Neural progenitor cell (in vitro differentiated cells): ENCODE data around the gene EHD4. TPM values are rescaled to one million over a fixed set of nuclear protein-coding genes. Genes with fewer than 3 reads are reported as not detected.

Experiments
- DNase-seq: peaks from one replicate; pipeline ENCODE4 v3.0.0-alpha.2; 2016; ENCODE audit warnings: low spot score
- H2AFZ ChIP-seq: fragments of 200-600 bp; sonication (generic); replicated peaks from 2 replicates; pipeline ENCODE4 v1.6.1; 2016; ENCODE audit warnings: antibody characterized with exemption
- H3F3A ChIP-seq: fragments of 200-600 bp; sonication (generic); 2 replicates; pipeline ENCODE4 v1.6.1; 2016; ENCODE audit warnings: antibody characterized with exemption, low read depth
- H3K27ac ChIP-seq: fragments of 200-600 bp; sonication (generic); 2 replicates; pipeline ENCODE4 v1.5.1; 2016; ENCODE audit warnings: mild to moderate bottlenecking
- H3K27me3 ChIP-seq: fragments of 200-600 bp; sonication (generic); 2 replicates; pipeline ENCODE4 v1.6.1; 2016; ENCODE audit warnings: mild to moderate bottlenecking, moderate library complexity
- H3K36me3 ChIP-seq: fragments of 200-600 bp; sonication (generic); 2 replicates; pipeline ENCODE4 v1.5.1; 2016
- H3K4me1 ChIP-seq: fragments of 200-600 bp; sonication (generic); 2 replicates; pipeline ENCODE4 v1.6.1; 2016; ENCODE audit warnings: mixed run types
- H3K4me2 ChIP-seq: fragments of 200-600 bp; sonication (generic); 2 replicates; pipeline ENCODE4 v1.6.1; 2016
- H3K4me3 ChIP-seq: fragments of 200-600 bp; sonication (generic); 2 replicates; pipeline ENCODE4 v1.5.1; 2016
- H3K79me2 ChIP-seq: fragments of 200-600 bp; sonication (generic); 2 replicates; pipeline ENCODE4 v1.6.1; 2016; ENCODE audit warnings: low read depth
- H3K9ac ChIP-seq: fragments of 200-600 bp; sonication (generic); 2 replicates; pipeline ENCODE4 v1.6.1; 2016
- H3K9me3 ChIP-seq: fragments of 200-600 bp; sonication (generic); 2 replicates; pipeline ENCODE4 v1.5.1; 2016; ENCODE audit warnings: low read depth
- H4K20me1 ChIP-seq: fragments of 200-600 bp; sonication (generic); 2 replicates; pipeline ENCODE4 v1.6.1; 2016; ENCODE audit warnings: low read depth
- H3K27ac Mint-ChIP-seq: 3 replicates; pipeline ENCODE4 v1.8.0; 2021; ENCODE audit warnings: mixed read lengths
- H3K27me3 Mint-ChIP-seq: 2 replicates; pipeline ENCODE4 v1.8.0; 2022; ENCODE audit warnings: low read depth, mild to moderate bottlenecking, inconsistent platforms, moderate library complexity, mixed read lengths; ENCODE audit not compliant: insufficient read depth
- H3K36me3 Mint-ChIP-seq: 3 replicates; pipeline ENCODE4 v1.8.0; 2021; ENCODE audit warnings: mixed read lengths
- H3K4me1 Mint-ChIP-seq: 3 replicates; pipeline ENCODE4 v1.8.0; 2021; ENCODE audit warnings: mixed read lengths
- H3K4me3 Mint-ChIP-seq: 3 replicates; pipeline ENCODE4 v1.8.0; 2021; ENCODE audit warnings: mild to moderate bottlenecking, moderate library complexity, mixed read lengths
- H3K9me3 Mint-ChIP-seq: 3 replicates; pipeline ENCODE4 v1.8.0; 2020; ENCODE audit warnings: mixed read lengths
- CTCF ChIP-seq: fragments of 200-600 bp; sonication (generic); IDR thresholded peaks from 2 replicates; pipeline ENCODE4 v1.5.1; 2017; ENCODE audit warnings: antibody characterized with exemption, mild to moderate bottlenecking
- EZH2 ChIP-seq: fragments of 200-600 bp; sonication (generic); IDR thresholded peaks from 2 replicates; pipeline ENCODE4 v1.6.1; 2017; ENCODE audit warnings: antibody characterized with exemption, mild to moderate bottlenecking, moderate library complexity
- EZH2phosphoT487 ChIP-seq: fragments of 200-600 bp; sonication (generic); IDR thresholded peaks from 2 replicates; pipeline ENCODE4 v1.6.1; 2017; ENCODE audit warnings: antibody characterized with exemption
- total RNA-seq: library from RNA; depleted of rRNA; stranded (reverse); fragments of >200 nt; gene quantifications from 2 replicates; pipeline ENCODE4 v1.2.3, GENCODE V29; 2015; ENCODE audit warnings: low replicate concordance

EHD4 gene
- total RNA-seq, 1 donor from 2014 or later, result 6.9 TPM

DNA sequence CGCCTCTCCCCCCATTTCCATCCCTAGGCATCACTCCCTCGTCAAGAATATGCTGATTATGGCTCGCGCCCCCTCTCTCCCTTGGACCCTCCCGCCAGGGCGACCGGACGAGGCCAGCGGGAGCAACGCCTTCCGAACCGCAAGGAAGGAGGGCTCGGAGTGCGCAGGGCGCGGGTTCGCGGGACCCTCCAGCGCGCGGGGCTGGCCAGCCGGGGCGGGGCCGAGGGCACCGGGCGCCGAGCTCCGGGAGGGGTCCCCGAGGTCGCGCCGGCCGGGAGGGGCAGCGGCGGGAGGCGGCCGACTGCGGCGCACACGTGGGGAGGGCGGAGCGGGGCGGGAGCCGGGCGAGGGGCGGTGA is 483 bp downstream of the EHD4 start:
- peaks cover 14% of the 10 kb centered on the region for H4K20me1 ChIP-seq
- peak overlapping the region; percentile 94 for H3K4me3 Mint-ChIP-seq
- H3K4me3 ChIP-seq, result peak overlapping the region; percentile 64
- H3F3A ChIP-seq, result peaks cover 21% of the 10 kb centered on the region
- peaks cover 31% of the 10 kb centered on the region for H3K4me1 Mint-ChIP-seq
- no peaks in the 10 kb centered on the region for H3K27me3 ChIP-seq
- no peaks in the 10 kb centered on the region for H3K36me3 Mint-ChIP-seq
- peak overlapping the region; percentile 60 for H3K27ac ChIP-seq
- H3K4me1 ChIP-seq, result peaks cover 23% of the 10 kb centered on the region
- peak overlapping the region; percentile 83 for H3K4me2 ChIP-seq
- H3K27me3 Mint-ChIP-seq, result peaks cover 14% of the 10 kb centered on the region
- no peaks in the 10 kb centered on the region for H3K36me3 ChIP-seq
- TF ChIP-seq EZH2 (no peak), CTCF (no peak), EZH2phosphoT487 (no peak)
- H3K79me2 ChIP-seq, result peaks cover 48% of the 10 kb centered on the region
- no peaks in the 10 kb centered on the region for H3K9me3 ChIP-seq
- H3K27ac Mint-ChIP-seq, result no peak overlapping the region
- peak; percentile 69 for DNase-seq
- peak overlapping the region; percentile 95 for H2AFZ ChIP-seq
- H3K9ac ChIP-seq, result peak overlapping the region; percentile 5
- H3K9me3 Mint-ChIP-seq, result no peaks in the 10 kb centered on the region

DNA sequence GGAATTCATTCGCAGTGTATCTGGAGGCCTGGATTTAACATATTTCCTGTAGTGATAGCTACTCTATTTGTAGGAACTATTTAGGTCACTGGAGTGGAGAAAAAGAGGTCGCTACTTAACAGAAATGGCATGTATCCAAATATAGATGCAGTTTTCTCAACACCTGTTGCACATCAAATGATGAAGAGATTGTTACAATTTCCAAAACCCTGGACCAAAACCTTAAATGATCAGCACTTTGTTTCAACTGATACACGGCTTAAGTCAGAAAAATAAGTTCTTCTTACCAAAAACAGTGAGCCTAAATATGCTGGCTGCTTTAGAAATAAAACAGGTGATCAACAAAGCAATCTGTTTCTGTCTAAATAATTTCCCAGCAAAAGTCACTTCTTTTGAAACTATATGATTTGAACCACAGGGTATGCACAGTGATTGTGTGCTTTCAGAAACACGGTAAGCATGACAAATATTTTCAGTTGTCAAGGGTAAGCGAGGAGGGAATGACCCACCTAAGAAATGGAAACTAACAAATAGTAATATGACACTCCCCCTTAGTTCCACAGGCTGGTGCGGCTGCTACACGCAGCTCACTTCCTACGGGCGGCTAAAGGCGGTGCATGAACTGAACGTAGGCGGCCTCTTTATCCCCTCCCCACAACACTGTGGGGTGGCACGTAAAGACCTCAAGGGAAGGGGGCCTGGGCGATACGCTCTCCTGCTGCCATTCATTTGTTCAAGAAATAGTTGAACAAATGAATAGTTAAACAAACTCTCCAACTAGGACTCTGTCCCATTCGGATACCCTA is 1.1 kb downstream of the EHD4 start:
- peaks cover 14% of the 10 kb centered on the region for H4K20me1 ChIP-seq
- no peak overlapping the region for H3K27ac Mint-ChIP-seq

DNA sequence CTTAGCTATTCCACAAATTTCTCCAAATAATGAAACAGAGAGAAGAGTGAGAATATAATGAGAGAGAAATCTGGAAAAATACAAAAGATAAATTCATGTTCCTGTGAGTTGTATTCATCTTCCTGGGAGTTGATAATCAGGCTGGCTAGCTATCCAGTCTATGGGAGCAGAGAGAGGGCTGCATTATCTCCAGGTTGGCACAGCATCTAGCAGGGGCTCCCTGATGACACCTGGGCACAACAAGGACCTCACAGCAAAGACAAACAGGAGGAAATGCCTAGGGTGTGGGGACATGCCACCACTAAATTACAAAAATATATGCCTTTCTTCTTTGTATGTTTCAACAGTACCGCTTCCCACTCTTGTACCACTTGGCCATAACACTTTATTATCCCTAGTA is 1.9 kb downstream of the EHD4 start:
- peaks cover 23% of the 10 kb centered on the region for H3K4me1 ChIP-seq
- no peak overlapping the region for H3K4me3 ChIP-seq
- no peaks in the 10 kb centered on the region for H3K9me3 Mint-ChIP-seq
- no peak overlapping the region for H3K27ac ChIP-seq
- H3K4me3 Mint-ChIP-seq, result peak overlapping the region; percentile 18
- H3K36me3 ChIP-seq, result no peaks in the 10 kb centered on the region
- peak overlapping the region; percentile 83 for H3K4me2 ChIP-seq
- H3F3A ChIP-seq, result peaks cover 21% of the 10 kb centered on the region
- no peaks in the 10 kb centered on the region for H3K27me3 ChIP-seq
- no peak for DNase-seq
- TF ChIP-seq CTCF, result no peak
- TF ChIP-seq EZH2phosphoT487, result no peak
- no peak for TF ChIP-seq EZH2
- H4K20me1 ChIP-seq, result peaks cover 14% of the 10 kb centered on the region
- H3K79me2 ChIP-seq, result peaks cover 53% of the 10 kb centered on the region
- H3K9me3 ChIP-seq, result no peaks in the 10 kb centered on the region
- H3K4me1 Mint-ChIP-seq, result peaks cover 37% of the 10 kb centered on the region
- H2AFZ ChIP-seq, result no peak overlapping the region
- no peak overlapping the region for H3K27ac Mint-ChIP-seq
- no peaks in the 10 kb centered on the region for H3K36me3 Mint-ChIP-seq
- H3K27me3 Mint-ChIP-seq, result peaks cover 12% of the 10 kb centered on the region
- H3K9ac ChIP-seq, result no peak overlapping the region

More for the DNA sequence above, 1.1 kb downstream of the EHD4 start:
- no peaks in the 10 kb centered on the region for H3K36me3 ChIP-seq
- peak; percentile 85 for DNase-seq
- peaks cover 23% of the 10 kb centered on the region for H3K4me1 ChIP-seq
- peak overlapping the region; percentile 64 for H3K4me3 ChIP-seq
- no peak for TF ChIP-seq CTCF
- peaks cover 21% of the 10 kb centered on the region for H3F3A ChIP-seq
- Mint-ChIP-seq H3K4me1 (peaks cover 33% of the 10 kb centered on the region), H3K36me3 (no peaks in the 10 kb centered on the region), H3K4me3 (peak overlapping the region; percentile 91), H3K9me3 (no peaks in the 10 kb centered on the region), H3K27me3 (peaks cover 14% of the 10 kb centered on the region)
- H3K9me3 ChIP-seq, result no peaks in the 10 kb centered on the region
- H3K9ac ChIP-seq, result peak overlapping the region; percentile 5
- H2AFZ ChIP-seq, result peak overlapping the region; percentile 95
- H3K27ac ChIP-seq, result no peak overlapping the region
- peak overlapping the region; percentile 83 for H3K4me2 ChIP-seq
- H3K27me3 ChIP-seq, result no peaks in the 10 kb centered on the region
- H3K79me2 ChIP-seq, result peaks cover 51% of the 10 kb centered on the region
